Stimulated activated CD4-positive, alpha-beta T cell treated with anti-CD3 and anti-CD28 coated beads, Interleukin-4, amount 100 ng/mL, for 1 hour (primary cell): Measurements from ENCODE around the gene SERPINB3.
"Not testable (repeated sequence)": the region's sequence is repeated elsewhere in the genome, so short reads cannot be mapped to it uniquely, and the experiment has no call there.

Experiments used
- DNase-seq: peaks from one replicate; pipeline ENCODE4 v3.0.0-alpha.2; 2020

Gene SERPINB3

DNA sequence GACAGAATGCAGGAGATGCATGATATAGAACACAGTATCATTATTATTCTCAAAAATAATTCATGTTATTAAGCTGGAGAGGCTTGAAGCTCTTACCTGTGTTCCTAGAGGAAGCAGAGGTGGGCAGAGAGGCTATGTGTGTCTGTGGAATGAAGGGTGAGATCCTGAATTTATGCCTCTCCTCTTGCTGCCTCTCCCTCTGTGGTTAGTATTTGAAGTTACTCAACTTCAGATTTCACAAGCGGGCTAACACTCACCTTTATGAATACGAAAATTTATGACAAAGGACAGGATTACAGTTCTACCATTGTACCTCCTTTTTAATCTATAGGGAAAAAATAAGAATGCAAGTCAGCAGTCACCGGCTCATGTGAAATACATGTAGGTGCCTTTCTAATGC, at the start of gene SERPINB3:
Gene SERPINB3 (minus strand): TSS at position 144 of the 400 bp plus-strand sequence. CDS start 677 bp downstream, outside the sequence.
- DNase-seq: not testable (repeated sequence)

DNA sequence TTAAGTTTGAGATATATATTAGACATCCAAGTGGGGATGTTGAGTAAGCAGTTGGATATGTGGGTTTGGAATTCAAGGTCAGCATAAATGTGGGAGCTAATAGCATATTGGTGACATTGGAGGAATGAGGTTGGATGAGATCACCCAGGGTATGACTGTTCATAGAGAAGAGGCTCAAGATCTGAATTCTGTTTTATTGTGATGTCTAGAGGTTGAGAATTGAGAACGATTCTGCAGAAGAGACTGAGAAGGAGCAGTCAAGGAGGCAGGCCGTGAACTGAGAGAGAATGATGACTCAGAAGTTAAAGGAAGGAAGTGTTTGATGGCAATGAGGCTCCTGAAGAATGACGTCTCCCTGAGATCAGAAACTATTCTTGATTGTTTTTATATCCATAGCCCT, 47.0 kb upstream of the SERPINB3 start:
- DNase-seq: no peak

DNA sequence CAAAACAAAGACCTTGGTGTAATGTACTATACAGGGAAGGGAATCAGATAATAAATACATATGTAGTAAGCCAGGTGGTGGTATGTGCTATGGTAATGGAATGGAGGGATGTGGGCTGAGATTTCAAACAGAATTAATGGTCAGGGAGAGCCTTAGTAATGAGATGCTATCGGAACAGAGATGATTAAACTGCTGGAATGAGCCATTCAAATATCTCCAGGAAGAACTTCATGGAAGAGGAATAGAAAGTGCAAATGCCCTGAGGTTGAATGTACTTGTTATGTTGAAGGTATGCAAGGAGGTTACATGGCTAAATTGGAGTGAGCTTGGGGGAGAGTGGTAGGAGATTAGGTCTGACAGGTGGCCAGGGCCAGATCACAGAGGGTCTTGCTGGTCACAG, 46.1 kb upstream of the SERPINB3 start:
- no peak for DNase-seq

DNA sequence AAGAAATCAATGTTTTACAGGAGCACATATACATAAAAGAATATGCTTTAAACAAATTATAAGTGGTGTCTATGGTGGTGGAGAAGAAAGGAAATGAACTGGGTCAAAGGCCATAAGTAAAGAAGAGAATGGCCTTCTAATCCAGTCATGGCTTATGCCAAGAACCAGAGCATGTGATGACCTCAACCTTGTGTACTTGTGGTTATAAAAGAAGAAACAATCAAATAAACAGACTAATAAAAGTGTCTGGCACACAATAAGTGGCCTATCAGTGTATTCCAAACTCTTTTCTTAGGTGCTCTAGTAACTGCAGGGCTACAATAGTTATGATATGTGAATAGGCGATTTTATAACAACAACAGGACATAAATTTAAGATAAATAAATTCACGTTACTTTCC, 43.7 kb upstream of the SERPINB3 start:
- no peak for DNase-seq

DNA sequence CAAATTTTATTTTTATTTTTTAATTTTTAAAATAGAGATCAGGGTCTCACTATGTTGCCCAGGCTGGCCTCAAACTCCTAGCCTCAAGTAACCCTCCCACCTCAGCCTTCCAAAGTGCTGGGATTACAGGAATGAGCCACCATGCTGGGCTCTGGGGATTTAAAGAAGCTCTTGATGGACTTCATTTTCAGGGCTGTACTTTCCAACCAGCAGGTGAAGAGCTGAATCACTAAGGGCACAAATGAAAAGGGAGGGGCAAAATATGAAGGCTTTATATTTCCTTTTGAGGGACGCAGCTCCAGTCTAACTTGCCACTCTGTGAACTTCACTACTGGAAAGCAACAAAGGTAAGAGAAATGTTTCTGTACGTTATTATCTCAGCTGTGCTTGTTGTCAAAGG, 41.0 kb upstream of the SERPINB3 start, which contains the start of gene SERPINB11:
Gene SERPINB11 (plus strand): TSS at position 301 of the 400 bp plus-strand sequence. CDS start 7,234 bp downstream, outside the sequence.
- no peak for DNase-seq

DNA sequence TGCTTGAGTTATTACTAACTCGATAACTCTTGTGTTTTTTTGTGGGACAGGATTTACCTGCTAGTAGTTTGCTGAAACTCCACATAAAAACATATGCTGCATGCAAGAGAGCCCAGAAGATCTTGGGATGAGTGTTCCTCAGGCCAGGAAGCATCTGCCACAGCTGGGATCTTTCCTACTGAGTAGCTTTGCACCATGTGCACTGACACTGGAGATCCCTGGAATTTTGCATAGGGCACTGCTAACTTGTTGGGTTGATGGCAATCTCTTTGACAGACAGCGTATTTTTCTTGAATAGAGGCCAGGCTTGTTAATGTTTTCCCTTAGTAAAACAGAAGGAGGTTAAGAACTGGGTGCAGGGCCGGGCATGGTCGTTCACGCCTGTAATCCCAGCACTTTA, 40.3 kb upstream of the SERPINB3 start:
- no peak for DNase-seq

DNA sequence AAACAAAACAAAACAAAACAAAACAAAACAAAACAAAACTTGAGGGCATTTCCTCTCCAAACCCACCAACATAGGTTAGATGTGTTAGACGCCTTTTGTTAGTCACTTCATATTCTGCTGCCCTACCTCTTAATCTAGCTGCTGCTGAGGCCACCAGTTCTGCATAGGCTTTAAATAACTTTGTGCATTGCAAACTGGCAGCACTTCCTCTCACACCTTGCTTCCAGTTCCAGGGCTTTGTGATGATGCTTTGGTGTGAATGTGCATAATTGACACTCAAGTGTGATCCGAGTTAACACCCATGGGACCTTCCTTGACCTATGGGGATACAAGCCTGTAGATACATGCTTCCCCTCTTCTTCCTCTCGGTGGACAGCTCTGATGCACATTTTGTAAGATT, 38.8 kb upstream of the SERPINB3 start:
- DNase-seq: no peak

DNA sequence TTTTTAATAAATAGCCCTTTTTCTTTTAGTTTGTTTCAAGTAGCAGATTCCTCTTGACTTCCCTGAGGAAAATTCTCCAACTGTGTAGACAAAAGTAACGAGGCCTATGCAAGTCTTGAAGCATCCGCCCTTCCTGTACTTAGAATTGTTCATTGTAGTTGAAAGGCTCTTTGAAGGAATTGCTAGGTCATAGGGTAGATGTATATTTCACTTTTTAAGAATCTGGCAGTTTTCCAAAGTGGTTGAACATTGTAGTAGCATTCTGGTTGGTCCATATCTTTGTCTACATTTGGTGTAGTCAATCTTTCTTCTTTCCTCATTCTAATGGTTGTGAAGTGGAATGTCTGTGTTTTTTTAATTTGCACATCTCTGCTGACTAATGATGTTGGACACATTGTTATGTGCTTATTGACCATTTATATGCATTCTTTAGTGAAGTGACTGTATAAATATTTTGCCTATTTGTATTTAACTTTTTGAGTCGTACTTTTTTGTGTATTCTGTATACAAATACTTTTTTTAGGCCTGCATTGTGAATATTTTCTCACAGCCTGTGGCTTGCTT, 35.5 kb upstream of the SERPINB3 start:
- no peak for DNase-seq

DNA sequence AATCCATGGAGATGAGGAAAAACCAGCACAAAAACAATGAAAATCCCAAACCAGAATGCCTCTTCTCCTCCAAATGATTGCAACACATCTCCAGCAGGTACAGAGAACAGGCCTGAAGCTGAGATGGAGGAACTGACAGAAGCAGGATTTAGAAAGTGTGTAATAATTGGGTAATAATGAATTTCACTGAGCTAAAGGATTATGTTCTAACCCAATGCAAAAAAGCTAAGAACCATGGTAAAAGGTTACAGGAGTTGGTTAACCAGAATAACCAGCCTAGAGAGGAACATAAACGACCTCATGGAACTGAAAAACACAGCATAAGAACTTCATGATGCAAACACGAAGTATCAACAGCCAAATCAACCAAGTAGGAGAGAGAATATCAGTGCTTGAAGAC, 27.4 kb upstream of the SERPINB3 start:
- DNase-seq: no peak

DNA sequence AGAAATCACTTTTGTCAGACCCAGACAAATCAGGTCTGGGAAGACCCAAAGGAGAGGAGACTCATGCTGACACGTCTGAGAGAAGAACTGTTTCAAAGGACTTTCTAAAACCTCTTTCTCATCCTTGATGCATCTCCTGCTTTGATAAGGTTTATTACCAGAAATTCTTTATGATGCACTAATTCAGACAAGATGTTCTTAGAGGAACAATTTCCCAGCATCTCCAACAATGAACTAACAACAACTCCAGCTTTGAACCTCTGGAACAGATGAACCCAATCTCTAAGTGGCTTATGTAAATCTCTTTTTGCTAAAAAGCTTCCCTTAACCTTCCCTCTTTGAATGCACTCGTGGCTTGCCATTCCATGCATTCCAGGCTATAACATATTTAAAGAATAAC, 25.2 kb upstream of the SERPINB3 start:
- no peak for DNase-seq

DNA sequence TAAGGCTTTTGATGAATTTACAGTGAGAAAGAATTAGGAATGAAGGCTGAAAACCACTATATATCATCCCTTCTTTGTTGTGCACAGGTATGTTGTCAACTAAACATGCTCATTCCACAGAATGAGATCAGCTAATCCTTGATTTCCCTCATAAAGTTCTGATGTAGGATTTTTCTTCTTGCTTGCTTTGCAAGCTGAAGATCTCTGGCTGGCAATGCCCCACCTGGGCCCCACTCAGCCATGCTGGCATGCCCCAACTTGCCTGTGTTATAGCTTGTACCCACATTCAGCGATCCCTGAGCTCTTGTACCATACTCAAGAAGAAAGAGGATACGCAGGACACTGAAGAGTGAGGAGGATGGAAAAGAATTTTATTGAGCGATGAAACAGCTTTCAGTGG, 23.0 kb upstream of the SERPINB3 start:
- DNase-seq: no peak

DNA sequence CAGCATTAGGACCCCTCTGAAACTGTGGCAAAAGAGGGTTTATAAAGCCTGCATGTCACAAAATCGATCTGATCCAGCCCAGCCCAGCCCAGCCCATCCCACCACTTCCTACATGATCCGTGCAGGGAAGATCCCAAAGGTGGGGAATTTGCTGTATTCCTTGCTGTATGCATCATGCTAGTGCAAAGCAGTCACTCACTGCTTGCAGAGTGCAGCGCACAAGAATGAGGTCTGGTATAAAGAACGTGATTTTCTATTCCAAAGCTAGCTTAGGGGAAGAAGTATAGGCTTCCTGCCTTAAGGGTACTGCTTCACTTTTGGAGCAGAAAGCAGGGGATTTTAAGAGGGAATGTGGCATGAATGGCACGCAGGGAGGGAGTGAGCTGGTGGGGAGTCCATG, 22.2 kb upstream of the SERPINB3 start:
- DNase-seq: no peak

DNA sequence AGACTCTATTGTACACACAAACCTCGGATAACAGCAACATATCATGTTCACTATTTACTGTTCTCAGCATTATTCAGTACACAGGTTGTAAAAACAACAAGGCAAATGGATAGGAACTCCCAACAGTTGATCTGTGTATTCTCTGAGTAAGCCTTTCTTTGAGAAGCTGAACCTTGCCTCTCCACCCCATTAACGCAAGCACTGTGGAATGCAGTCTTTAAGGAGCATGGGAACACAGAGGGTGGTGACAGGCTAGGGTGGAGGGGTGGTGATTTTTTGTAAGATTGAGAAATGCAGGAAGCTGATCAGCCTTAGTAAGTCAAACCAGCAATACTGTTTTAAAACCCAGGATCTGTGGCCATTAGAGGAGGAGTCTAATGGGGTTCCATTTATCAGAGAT, 21.5 kb upstream of the SERPINB3 start:
- no peak for DNase-seq

DNA sequence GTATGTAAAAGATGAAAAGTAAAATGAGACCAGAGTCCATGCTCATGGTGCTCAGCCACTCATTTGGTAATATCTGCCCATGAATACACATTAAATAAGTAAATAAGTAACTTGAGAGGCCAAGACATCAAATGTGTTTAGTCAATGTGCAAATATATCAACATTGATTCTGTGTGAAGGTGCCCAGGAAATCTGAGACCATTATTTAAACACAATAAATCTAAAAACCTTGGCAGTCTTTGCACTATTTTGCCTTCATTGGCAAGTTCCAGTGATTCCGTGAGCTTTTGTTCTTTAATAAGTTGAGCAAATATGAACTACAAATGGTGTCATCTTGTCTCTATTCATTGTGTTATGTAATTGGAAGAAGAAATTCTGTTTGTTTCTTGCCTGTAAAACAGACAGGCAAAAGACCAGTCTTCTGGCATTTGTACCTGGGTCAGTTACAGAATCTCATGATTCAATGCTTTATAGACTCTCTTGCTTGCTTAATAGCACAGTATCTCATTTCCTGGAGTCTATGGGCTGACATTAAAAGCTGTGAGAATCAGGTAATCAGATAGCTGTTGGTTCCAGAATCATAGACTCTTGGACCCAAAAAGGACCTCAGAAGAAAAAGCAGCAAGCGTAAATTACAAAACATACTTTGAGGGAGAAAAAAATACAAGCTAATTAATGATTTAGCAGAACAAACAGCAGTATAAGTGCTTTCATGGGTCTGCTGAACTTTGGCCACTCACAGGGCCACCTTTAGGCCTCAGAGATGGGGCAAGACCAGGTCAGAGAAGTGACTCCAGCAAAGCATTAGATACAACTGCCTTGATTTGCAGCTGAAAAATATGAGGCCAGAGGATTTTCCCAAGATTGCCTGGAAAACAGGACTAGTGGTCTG, 20.0 kb upstream of the SERPINB3 start:
- DNase-seq: no peak

DNA sequence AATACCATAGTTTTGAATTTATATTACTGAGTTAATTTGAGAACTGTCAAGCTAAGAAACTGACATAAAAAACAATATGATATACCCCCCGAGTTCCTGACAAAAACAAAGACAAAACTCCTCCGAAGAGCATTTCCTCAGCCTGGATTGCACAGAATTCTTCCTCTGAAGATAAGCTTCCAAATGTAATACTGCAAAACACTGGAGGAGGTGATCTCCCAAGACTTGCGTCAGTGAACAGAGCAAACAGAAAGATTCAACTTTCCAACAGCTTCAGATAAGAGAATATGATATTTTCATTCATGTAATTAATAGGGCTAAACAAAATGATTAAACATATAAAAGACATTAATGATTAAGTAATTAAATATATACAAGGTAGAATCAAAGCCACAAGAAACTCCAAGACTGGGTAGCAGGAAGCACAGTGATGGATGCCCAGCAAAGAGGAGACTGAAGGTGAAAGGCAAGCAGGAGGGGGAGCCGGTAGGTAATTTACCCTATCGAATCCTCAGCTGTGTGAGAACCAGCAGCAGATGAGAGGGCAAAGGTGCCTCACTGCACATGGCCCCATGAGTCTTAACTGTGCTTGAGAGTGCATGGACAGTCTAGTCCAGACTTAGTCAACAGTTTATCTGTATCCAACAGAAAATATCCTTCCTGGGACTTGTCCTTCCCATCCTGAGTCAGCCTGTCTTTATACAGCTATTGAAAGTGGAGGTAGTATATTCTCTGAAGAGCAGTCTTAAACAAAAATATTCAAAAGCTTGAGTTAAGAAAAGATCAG, 18.3 kb upstream of the SERPINB3 start:
- DNase-seq: no peak

DNA sequence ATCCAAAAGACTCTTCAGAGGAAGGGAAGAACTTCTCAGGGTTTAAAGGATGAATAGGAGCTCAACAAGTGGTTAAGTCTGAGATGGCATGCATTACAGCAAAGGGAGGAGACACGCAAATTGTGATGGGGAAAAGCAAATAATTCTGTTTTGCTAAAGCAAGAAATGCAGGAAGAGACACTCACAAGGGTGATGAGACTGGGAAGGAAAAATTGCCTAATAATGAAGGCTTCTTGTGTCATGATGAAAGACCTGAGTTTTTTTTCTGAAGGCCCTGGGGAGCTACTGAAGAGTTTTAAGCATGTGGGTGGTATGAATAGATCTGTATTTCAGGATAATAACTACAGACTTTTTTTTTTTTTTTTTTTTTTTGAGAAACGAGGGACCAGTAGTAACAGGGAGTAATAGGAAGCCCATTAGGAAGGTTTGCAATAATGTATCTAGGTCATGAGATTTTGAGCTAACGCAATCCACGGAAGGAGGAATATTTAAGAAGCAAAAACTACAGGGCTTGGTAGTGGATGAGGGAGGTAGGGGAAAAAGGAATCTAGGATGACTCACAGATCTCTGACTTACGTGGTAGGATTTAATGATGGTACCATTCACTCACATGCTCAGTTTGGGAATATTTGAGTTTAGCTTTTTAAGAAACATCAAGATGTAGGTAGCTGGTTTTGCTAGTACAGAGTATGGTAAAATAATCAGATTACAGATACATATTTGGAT, 16.0 kb upstream of the SERPINB3 start:
- no peak for DNase-seq

DNA sequence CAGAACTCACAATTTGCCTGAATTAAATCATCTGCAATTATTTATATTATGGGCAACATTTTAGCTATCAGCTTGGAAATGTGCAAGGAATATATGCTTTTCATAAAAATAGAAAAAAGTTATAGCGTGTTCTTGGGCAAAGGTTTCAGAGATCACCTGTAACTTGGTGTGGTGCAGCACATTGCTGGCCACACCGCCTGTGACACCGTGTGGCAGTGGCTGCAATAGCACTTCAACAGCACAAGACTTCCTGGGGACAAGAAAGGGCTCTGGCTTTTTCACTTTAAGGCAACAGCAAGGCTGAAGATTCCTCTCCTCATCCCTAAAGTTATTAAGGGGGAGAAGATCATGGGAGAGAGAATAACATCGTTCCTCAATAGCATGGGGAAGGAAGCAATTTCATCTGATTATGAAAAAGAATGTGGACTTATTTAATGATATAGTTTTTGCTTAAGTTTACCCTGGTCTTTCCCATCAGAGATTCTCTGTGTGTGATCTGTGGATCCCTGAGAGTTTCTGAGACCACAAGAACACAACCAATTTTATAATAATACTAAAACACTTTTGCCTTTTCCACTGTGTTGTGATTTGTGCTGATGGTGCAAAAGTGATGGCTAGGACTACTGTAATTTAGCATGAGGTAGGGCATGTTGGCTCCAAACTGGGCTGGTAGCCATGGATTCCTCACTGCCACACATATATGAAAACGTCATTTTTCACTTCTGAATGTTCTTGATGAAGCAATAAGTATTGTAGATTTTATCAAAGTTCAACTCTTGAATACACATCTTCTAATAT, 15.0 kb upstream of the SERPINB3 start:
- DNase-seq: no peak

DNA sequence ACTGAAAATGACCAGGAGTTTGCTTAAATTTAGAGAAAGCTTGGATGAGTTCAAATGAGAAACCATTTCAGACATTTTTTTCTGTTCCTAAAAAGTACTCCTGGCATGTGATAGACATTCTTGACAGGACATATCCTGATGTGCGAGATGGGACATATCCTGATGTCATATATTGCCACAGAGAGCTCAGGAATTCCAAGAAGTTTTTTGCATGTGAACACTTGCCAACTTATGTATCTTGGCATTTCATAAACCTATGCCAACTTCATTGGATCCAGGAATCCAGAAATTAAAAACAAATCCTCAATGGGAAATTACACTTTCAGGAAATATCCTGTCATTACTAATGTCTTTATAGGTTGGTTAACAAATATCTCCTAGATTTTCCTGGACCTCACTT, 2.9 kb upstream of the SERPINB3 start:
- no peak for DNase-seq

DNA sequence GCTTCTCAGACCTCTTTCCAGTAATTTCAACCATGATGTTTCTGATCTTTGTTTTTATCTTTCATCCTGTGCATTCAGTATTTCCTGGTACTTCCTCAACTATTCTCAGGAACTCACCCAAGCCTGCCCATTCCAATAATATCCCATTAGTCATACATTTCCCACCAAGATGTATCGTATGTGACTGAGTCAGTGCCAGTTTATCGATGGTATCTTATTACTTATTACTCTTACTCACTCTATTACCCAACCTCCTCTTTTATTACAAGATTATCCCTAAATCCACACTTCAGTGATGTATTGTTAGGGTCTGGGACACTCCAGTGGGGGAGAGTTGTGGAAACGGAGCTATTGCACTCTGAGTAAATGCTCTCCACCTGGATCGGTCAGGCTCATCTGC, 2.8 kb downstream of the SERPINB3 start:
- not testable (repeated sequence) for DNase-seq

DNA sequence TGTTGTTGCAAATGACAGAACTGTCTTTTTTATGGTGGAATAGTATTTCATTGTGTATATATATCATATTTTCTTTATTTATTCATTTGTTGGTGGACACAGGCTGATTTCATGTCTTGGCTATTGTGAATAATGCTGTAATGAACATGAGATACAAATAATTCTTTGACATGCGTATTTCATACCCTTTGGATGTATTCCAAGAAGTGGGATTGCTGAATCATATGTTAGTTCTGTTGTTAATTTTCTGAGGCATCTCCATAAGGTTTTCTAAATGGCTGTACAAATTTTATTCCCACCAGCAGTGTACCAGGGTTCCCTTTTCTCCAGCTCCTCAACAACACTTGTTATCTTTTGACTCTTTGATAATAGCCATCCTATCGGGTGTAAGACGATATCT, 11.4 kb downstream of the SERPINB3 start:
- not testable (repeated sequence) for DNase-seq

DNA sequence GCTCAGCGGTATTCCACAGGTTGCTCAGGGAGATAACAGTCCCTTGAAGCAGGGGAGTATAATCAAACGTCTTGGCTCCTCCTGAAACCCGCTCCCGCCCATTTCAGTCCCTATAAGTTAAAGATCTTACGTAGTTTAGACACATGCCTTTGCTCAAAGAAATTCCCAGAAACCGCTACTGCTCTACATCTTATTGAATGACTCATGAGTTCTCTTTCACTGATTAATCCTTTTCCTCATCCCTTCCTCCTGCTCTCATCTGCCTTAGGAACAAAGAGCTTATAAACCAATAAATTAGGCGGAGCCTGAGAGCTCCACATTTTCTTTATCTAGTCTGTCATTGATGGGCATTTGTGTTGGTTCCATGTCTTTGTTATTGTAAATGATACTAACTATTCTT, 13.5 kb downstream of the SERPINB3 start:
- no peak for DNase-seq

DNA sequence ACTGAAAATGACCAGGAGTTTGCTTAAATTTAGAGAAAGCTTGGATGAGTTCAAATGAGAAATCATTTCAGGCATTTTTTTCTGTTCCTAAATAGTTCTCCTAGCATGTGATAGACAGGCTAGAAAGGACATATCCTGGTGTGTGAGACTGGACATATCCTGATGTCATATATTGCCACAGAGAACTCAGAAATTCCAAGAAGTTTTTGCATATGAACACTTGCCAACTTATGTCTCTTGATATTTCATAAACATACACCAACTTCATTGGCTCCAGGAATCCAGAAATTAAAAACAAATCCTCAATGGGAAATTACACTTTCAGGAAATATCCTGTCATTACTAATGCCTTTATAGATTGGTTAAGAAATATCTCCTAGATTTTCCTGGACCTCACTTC, 14.8 kb downstream of the SERPINB3 start:
- no peak for DNase-seq
